A549 (cell line): ENCODE results near the gene PRRC1. TPM values are rescaled to one million over a fixed set of nuclear protein-coding genes. Genes with fewer than 3 reads are reported as not detected.

Experiments used
- ATAC-seq, 2 experiments: fragments of 200-7000 bp in 1 of 2; fragments of >200 bp in 1 of 2; cut with Nextera tagmentation in 1 of 2; cut with Tn5 transposase in 1 of 2; 3 replicates each; pipeline versions ENCODE4 v1.8.0 to v1.9.1; 2018 to 2020; ENCODE audit warnings: mild to moderate bottlenecking in 1 of 2, moderate library complexity in 1 of 2
- CTCF ChIA-PET: fragments of 300-600 bp; sonication (Branson Sonifier 250); formaldehyde crosslinking; extraction: SDS; loops from one replicate; lab custom pipeline; 2021; ENCODE audit warnings: antibody characterized with exemption, inconsistent platforms; lab: Yijun Ruan, JAX
- POLR2A ChIA-PET: fragments of 350-600 bp; formaldehyde crosslinking; extraction: SDS; loops from one replicate; lab custom pipeline; 2021; ENCODE audit warnings: antibody characterized with exemption, inconsistent platforms; lab: Yijun Ruan, JAX
- DNase-seq, 2 experiments: peaks; one replicate each; pipeline versions ENCODE4 v3.0.0 to v3.0.0-alpha.2; 2011 to 2016; ENCODE audit warnings: low read depth in 1 of 2, low spot score in 1 of 2
- FAIRE-seq: peaks from 2 replicates; lab custom pipeline; 2011; peaks lifted over from hg19 to GRCh38; lab: Jason Lieb, UNC
- H3K27ac ChIP-seq, 2 experiments: fragments of >200 bp; sonication (Bioruptor Twin); formaldehyde crosslinking; 3 replicates each; pipeline ENCODE4 v1.5.1; 2016 to 2017
- H3K4me1 ChIP-seq: fragments of >200 bp; sonication (Bioruptor Twin); formaldehyde crosslinking; 3 replicates; pipeline ENCODE4 v1.6.1; 2016
- H3K4me2 ChIP-seq: fragments of >200 bp; sonication (Bioruptor Twin); formaldehyde crosslinking; 3 replicates; pipeline ENCODE4 v1.6.1; 2016
- H3K4me3 ChIP-seq: fragments of >200 bp; sonication (Bioruptor Twin); formaldehyde crosslinking; 3 replicates; pipeline ENCODE4 v1.5.1; 2016
- H3K9me3 ChIP-seq: fragments of >200 bp; sonication (Bioruptor Twin); formaldehyde crosslinking; 3 replicates; pipeline ENCODE4 v1.6.1; 2016
- CHD4 ChIP-seq: fragments of 200-600 bp; sonication (generic); IDR thresholded peaks from 2 replicates; pipeline ENCODE4 v1.6.1; 2016; ENCODE audit warnings: antibody characterized with exemption, mild to moderate bottlenecking, borderline replicate concordance
- EP300 ChIP-seq, 2 experiments: fragments of >200 bp; sonication (Bioruptor Twin); formaldehyde crosslinking; IDR thresholded peaks; 2 replicates in 1 of 2; 3 replicates in 1 of 2; pipeline ENCODE4 v1.6.1; 2016 to 2017
- FOSB ChIP-seq: fragments of 250-450 bp; sonication (Bioruptor Pico); IDR thresholded peaks from 2 replicates; pipeline ENCODE4 v1.5.0; 2020; ENCODE audit warnings: mild to moderate bottlenecking, moderate library complexity
- HDAC2 ChIP-seq: fragments of 200-600 bp; sonication (generic); IDR thresholded peaks from 2 replicates; pipeline ENCODE4 v1.6.1; 2016
- HEYL ChIP-seq: fragments of 250-450 bp; sonication (Bioruptor Pico); IDR thresholded peaks from 2 replicates; pipeline ENCODE4 v1.8.0; 2021; ENCODE audit warnings: mild to moderate bottlenecking, moderate library complexity
- POLR2A ChIP-seq: IDR thresholded peaks from 2 replicates; pipeline ENCODE4 v1.6.1; 2012; ENCODE audit warnings: mild to moderate bottlenecking, low read length
- RAD21 ChIP-seq, 2 experiments: fragments of >200 bp in 1 of 2; sonication (Bioruptor Twin) in 1 of 2; formaldehyde crosslinking in 1 of 2; IDR thresholded peaks in 1 of 2; conservative IDR thresholded peaks in 1 of 2; 2 replicates in 1 of 2; 3 replicates in 1 of 2; pipeline ENCODE4 v1.6.1; 2012 to 2018; ENCODE audit warnings: inconsistent platforms in 1 of 2
- RCOR1 ChIP-seq: fragments of 150-350 bp; IDR thresholded peaks from 2 replicates; pipeline ENCODE4 v1.6.1; 2014; ENCODE audit warnings: antibody characterized with exemption, low read length, low read depth
- RFX5 ChIP-seq: fragments of 450-650 bp; IDR thresholded peaks from 2 replicates; pipeline ENCODE4 v1.7.1; 2014; ENCODE audit warnings: antibody characterized with exemption, mild to moderate bottlenecking, moderate library complexity
- SREBF2 ChIP-seq: fragments of 450-650 bp; IDR thresholded peaks from 2 replicates; pipeline ENCODE4 v1.6.1; 2014; ENCODE audit warnings: mild to moderate bottlenecking, moderate library complexity
- TP53 ChIP-seq: fragments of 250-450 bp; sonication (Bioruptor Pico); IDR thresholded peaks from 2 replicates; pipeline ENCODE4 v1.5.0; 2021; ENCODE audit warnings: mild to moderate bottlenecking, moderate library complexity
- ZC3H11A ChIP-seq: fragments of 450-650 bp; IDR thresholded peaks from 2 replicates; pipeline ENCODE4 v1.6.1; 2014; ENCODE audit warnings: antibody characterized with exemption, mild to moderate bottlenecking
- WGBS: methylation state at CpG from one replicate; pipeline ENCODE4 v1.1.6; 2017; ENCODE audit errors: missing lambda C conversion rate; 5-methylcytosine and 5-hydroxymethylcytosine counted together
- polyA plus RNA-seq, 4 experiments: library from polyadenylated mRNA; depleted of rRNA in 3 of 4; stranded (reverse); fragments of >200 nt; fragmentation: RNase III in 1 of 4; extraction: RNeasy Plus Mini Kit Qiagen cat#74134 plus additional on column Dnase treatment in 1 of 4; gene quantifications; 2 replicates in 3 of 4; 3 replicates in 1 of 4; pipeline ENCODE4 v1.2.3, GENCODE V29; 2011 to 2017
- TF ChIP-seq, protein P1 (sequence below): IDR thresholded peaks from 2 replicates; pipeline ENCODE4 v1.6.1; 2012
- TF ChIP-seq, protein P2 (sequence below): fragments of 150-350 bp; IDR thresholded peaks from 2 replicates; pipeline ENCODE4 v1.6.1; 2014; ENCODE audit warnings: low read depth, mild to moderate bottlenecking, low read length
- TF ChIP-seq, protein P3 (sequence below): fragments of >200 bp; sonication (Bioruptor Twin); formaldehyde crosslinking; IDR thresholded peaks from 3 replicates; pipeline ENCODE4 v1.6.1; 2016
- TF ChIP-seq, protein P4 (sequence below): fragments of >200 bp; sonication (Bioruptor Twin); formaldehyde crosslinking; IDR thresholded peaks from 2 replicates; pipeline ENCODE4 v1.6.1; 2016
- TF ChIP-seq, protein P5 (sequence below): fragments of 450-650 bp; IDR thresholded peaks from 2 replicates; pipeline ENCODE4 v1.6.1; 2014; ENCODE audit warnings: antibody characterized with exemption
- TF ChIP-seq, protein P6 (sequence below): fragments of 200-600 bp; sonication (generic); IDR thresholded peaks from 2 replicates; pipeline ENCODE4 v1.6.1; 2016; ENCODE audit warnings: antibody characterized with exemption, mild to moderate bottlenecking, moderate library complexity

The PRRC1 gene
- polyA plus RNA-seq, 2 of the 4 experiments (the other 2 are of a cell fraction): 40.7 to 82.2 TPM

DNA sequence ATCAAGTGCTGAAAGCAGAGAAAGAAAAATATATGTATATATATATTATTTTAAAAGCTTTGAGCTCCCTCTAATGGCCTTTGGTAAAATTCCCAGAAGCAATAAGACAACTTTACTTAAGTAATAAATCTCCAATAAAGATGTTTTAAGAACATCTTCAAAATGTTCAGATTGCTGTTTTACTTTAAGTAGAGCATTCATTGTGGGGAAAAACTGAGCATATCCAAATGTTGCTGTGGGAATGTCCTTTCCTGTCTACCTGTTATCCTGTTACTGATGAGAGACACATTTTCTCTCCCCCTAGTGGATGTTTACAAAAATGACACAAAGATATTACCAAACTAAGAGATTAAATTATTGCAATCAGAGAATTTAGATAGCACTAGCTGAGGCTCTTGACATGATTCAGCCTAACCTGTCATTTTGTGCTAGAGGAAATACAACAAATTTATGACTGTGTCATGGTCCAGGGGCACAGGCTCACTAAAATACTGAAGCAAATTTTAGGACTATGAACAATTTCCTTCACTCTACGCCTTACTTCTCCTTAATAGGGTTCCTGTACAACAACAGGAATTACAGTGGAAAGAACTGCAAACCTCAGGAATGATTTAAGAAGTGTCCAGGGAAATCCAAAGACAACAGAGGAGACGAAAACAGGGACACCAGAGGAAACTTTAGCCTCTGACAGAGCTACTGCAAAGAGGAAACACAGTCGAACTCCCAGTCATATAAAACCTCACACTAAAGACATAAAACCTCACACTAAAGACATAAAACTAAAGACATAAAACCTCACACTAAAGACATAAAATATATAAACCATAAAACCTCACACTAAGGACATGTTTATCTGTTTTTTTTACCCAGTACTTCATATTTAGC is 24.3 kb upstream of the PRRC1 start (continued):
- TF ChIP-seq, protein P1, sequence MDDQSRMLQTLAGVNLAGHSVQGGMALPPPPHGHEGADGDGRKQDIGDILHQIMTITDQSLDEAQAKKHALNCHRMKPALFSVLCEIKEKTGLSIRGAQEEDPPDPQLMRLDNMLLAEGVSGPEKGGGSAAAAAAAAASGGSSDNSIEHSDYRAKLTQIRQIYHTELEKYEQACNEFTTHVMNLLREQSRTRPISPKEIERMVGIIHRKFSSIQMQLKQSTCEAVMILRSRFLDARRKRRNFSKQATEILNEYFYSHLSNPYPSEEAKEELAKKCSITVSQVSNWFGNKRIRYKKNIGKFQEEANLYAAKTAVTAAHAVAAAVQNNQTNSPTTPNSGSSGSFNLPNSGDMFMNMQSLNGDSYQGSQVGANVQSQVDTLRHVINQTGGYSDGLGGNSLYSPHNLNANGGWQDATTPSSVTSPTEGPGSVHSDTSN: no peak
- peak; percentile 39 to 84; a peak in 4 of 5 replicates for TF ChIP-seq RAD21 (conservative IDR thresholded peaks at IDR 0.05 in 1 of 2, IDR thresholded peaks at IDR 0.05 in 1 of 2)
- no peak for TF ChIP-seq RCOR1
- TF ChIP-seq, protein P2, sequence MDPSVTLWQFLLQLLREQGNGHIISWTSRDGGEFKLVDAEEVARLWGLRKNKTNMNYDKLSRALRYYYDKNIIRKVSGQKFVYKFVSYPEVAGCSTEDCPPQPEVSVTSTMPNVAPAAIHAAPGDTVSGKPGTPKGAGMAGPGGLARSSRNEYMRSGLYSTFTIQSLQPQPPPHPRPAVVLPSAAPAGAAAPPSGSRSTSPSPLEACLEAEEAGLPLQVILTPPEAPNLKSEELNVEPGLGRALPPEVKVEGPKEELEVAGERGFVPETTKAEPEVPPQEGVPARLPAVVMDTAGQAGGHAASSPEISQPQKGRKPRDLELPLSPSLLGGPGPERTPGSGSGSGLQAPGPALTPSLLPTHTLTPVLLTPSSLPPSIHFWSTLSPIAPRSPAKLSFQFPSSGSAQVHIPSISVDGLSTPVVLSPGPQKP: no peak
- TF ChIP-seq HEYL: no peak

DNA sequence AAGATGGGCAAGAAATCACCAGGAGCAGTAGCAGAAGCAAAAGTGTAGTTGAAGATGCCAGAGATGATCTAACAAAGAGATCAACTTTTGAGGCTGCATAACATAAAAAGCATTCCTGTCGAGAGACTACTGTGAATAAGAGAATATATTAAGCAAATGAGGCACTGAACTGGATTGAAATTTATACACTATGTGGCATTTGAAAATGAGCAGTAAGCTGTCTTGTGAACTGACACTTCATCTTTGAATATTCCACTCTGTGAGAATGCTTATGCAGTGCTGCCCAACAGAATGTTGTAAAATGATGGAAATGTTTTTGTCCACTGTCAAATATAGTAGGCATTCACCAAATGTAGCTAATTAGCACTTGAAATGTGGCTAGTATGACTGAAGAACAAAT is 18.9 kb upstream of the PRRC1 start:
- CTCF ChIA-PET: no interaction called here
- TF ChIP-seq ZC3H11A (no peak), RFX5 (no peak), HEYL (no peak), EP300 (IDR thresholded peaks at IDR 0.05) (no peak), TP53 (CRISPR knock-in tag) (no peak), SREBF2 (no peak), HDAC2 (no peak), FOSB (CRISPR knock-in tag) (no peak), POLR2A (no peak), CHD4 (no peak)
- TF ChIP-seq, protein P3, sequence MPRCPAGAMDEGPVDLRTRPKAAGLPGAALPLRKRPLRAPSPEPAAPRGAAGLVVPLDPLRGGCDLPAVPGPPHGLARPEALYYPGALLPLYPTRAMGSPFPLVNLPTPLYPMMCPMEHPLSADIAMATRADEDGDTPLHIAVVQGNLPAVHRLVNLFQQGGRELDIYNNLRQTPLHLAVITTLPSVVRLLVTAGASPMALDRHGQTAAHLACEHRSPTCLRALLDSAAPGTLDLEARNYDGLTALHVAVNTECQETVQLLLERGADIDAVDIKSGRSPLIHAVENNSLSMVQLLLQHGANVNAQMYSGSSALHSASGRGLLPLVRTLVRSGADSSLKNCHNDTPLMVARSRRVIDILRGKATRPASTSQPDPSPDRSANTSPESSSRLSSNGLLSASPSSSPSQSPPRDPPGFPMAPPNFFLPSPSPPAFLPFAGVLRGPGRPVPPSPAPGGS: no peak
- TF ChIP-seq, protein P4, sequence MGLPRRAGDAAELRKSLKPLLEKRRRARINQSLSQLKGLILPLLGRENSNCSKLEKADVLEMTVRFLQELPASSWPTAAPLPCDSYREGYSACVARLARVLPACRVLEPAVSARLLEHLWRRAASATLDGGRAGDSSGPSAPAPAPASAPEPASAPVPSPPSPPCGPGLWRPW: no peak
- TF ChIP-seq, protein P5, sequence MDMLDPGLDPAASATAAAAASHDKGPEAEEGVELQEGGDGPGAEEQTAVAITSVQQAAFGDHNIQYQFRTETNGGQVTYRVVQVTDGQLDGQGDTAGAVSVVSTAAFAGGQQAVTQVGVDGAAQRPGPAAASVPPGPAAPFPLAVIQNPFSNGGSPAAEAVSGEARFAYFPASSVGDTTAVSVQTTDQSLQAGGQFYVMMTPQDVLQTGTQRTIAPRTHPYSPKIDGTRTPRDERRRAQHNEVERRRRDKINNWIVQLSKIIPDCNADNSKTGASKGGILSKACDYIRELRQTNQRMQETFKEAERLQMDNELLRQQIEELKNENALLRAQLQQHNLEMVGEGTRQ: no peak
- TF ChIP-seq, protein P6, sequence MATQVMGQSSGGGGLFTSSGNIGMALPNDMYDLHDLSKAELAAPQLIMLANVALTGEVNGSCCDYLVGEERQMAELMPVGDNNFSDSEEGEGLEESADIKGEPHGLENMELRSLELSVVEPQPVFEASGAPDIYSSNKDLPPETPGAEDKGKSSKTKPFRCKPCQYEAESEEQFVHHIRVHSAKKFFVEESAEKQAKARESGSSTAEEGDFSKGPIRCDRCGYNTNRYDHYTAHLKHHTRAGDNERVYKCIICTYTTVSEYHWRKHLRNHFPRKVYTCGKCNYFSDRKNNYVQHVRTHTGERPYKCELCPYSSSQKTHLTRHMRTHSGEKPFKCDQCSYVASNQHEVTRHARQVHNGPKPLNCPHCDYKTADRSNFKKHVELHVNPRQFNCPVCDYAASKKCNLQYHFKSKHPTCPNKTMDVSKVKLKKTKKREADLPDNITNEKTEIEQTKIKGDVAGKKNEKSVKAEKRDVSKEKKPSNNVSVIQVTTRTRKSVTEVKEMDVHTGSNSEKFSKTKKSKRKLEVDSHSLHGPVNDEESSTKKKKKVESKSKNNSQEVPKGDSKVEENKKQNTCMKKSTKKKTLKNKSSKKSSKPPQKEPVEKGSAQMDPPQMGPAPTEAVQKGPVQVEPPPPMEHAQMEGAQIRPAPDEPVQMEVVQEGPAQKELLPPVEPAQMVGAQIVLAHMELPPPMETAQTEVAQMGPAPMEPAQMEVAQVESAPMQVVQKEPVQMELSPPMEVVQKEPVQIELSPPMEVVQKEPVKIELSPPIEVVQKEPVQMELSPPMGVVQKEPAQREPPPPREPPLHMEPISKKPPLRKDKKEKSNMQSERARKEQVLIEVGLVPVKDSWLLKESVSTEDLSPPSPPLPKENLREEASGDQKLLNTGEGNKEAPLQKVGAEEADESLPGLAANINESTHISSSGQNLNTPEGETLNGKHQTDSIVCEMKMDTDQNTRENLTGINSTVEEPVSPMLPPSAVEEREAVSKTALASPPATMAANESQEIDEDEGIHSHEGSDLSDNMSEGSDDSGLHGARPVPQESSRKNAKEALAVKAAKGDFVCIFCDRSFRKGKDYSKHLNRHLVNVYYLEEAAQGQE: no peak
- TF ChIP-seq, protein P1: no peak
- FAIRE-seq (no peak), ATAC-seq (no peak), DNase-seq (no peak)
- H3K4me3 ChIP-seq: no peak overlapping the region
- POLR2A ChIA-PET: no interaction called here
- WGBS: 6% methylated on average over 1 of the region's 1 CpG
- H3K27ac ChIP-seq: no peak overlapping the region
- H3K9me3 ChIP-seq: no peaks in the 10 kb centered on the region
- no peaks in the 10 kb centered on the region for H3K4me1 ChIP-seq
- H3K4me2 ChIP-seq: no peak overlapping the region
